CD4-positive, alpha-beta T cell treated with Interferon alpha-2 for 1 hour (primary cell): ENCODE results near the gene UNC5B.

Source experiments
- DNase-seq, 2 donors: peaks; one replicate each; pipeline ENCODE4 v3.0.0-alpha.2; 2020 to 2022

The UNC5B gene

DNA sequence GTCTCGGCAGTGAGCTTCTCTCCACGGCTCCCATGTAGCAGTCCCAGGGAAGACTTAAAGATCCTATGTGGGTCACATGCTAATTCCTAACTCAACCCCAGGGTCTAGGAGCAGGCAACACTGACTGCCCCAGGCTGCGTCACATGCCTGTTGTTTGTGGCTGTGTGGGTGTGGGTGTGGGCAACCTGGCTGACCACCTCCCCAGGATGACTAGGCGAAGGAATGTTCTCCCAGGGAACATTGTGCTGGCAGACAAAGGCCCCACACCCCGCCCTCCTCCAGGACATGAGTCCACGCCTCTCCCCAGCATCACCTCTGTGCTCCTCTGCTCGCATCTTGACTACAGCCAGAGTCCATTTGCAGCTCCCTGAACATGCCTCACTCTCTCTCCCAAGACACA is 137.0 kb downstream of the UNC5B start:
- no peak for DNase-seq

DNA sequence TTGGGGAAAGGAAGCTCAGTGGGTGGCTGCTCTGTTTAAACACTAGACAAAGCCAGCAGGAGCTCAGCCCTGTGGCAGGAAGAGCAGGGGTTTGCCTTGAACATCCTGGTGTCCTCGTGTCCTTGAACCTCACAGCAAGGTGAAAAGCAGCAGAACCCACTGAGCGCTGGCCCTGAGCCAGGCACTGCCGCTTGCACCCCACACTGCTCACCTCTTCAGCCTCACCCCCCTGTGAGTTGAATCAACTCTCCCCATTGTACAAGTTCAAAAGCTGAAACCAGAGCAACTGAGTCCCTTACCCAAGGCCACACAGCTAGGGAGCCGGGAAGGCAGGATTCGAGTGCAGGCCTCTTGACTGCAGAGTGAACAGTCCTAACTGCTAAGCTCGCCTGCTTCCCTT is 138.7 kb downstream of the UNC5B start:
- DNase-seq, result no peak

DNA sequence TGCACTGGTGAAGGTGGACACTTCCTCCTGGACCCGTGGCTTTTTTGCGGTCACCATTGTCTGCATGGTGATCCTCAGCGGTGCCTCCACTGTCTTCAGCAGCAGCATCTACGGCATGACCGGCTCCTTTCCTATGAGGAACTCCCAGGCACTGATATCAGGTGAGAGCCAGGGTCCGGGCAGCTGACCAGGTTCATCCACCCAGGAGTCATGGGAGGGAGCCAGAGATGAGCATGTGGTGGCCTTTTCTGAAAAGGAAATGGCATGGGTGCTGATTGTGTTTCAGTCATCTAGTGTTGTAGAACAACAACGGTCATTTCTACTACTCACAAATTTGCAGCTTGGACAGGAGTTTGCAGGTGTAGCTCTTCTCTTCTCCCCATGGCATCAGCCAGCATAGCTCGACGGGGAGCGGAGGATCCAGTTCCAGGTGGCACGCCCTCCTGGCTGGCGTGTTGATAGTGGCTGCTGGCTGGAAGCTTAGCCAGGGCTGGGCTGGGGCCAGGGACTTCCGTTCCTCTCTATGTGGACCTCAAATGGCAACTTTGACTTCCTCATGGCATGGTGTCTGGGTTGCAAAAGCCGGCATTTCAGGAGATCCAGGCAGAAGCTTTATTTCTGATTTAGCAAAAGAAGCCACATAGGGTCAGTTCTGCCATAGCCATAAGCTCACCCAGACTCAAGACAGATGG is 139.4 kb downstream of the UNC5B start:
- no peak for DNase-seq
